ENCODE results near the gene AFF3.

AFF3 gene

DNA sequence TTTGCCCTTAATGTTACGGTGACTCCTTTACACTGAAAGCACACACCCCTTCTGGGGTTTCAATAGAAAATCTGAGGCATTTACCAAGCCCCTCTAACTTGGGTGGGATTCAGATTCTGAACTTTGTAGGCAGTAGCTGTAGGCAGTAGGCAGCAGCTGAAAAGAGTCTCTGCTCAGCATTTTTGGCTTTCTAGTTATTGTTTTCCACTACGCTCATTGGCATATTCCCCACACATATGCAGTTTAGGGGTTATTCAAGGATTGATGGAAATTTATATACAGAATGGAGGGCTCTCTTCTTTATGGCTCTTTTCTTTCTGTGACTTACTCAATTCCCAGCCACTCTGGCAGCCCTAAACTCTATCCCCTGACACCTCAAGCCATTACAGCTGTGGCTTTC, 419.9 kb downstream of the AFF3 start:
- Histone ChIP-seq H3K27ac (no peak overlapping the region), H3K36me3 (no peaks in the 10 kb centered on the region), H3K9me3 (no peaks in the 10 kb centered on the region), H3K27me3 (no peaks in the 10 kb centered on the region), H3K4me1 (ENCODE audit: control insufficient read depth in 1 of 2, insufficient read depth in 1 of 2, low read depth in 1 of 2, low read length in 1 of 2) (no peaks in the 10 kb centered on the region), H3K4me3 (ENCODE audit: low read depth in 1 of 2, low read length in 1 of 2) (no peak overlapping the region)
- TF ChIP-seq, protein P1, sequence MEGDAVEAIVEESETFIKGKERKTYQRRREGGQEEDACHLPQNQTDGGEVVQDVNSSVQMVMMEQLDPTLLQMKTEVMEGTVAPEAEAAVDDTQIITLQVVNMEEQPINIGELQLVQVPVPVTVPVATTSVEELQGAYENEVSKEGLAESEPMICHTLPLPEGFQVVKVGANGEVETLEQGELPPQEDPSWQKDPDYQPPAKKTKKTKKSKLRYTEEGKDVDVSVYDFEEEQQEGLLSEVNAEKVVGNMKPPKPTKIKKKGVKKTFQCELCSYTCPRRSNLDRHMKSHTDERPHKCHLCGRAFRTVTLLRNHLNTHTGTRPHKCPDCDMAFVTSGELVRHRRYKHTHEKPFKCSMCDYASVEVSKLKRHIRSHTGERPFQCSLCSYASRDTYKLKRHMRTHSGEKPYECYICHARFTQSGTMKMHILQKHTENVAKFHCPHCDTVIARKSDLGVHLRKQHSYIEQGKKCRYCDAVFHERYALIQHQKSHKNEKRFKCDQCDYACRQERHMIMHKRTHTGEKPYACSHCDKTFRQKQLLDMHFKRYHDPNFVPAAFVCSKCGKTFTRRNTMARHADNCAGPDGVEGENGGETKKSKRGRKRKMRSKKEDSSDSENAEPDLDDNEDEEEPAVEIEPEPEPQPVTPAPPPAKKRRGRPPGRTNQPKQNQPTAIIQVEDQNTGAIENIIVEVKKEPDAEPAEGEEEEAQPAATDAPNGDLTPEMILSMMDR (IDR thresholded peaks at IDR 0.05) = no peak

DNA sequence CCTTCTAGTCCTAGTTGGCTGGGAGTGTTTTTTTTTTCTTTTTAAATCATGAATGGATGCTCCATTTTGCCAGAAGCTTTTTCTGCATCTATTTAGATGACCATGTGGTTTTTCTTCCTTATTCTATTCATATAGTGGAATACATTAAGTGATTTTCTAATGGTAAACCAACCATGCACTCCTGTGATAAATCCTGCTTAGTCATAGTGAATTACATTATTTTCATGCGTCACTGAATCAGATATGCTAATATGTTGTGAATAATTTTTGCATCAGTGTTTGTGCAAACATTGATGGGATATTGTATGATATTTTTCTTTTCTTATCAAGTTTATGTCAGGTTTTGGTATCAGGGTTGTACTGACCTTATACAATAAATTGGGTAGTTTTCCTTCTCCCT, 423.3 kb downstream of the AFF3 start:
- no peaks in the 10 kb centered on the region for H3K4me1 ChIP-seq (ENCODE audit: control insufficient read depth in 1 of 2, insufficient read depth in 1 of 2, low read depth in 1 of 2, low read length in 1 of 2)
- no peaks in the 10 kb centered on the region for H3K27me3 ChIP-seq
- no peak overlapping the region for H3K4me3 ChIP-seq (ENCODE audit: low read depth in 1 of 2, low read length in 1 of 2)
- no peak overlapping the region for H3K27ac ChIP-seq
- no peaks in the 10 kb centered on the region for H3K36me3 ChIP-seq
- TF ChIP-seq, protein P1 (IDR thresholded peaks at IDR 0.05) = no peak
- H3K9me3 ChIP-seq = no peaks in the 10 kb centered on the region

DNA sequence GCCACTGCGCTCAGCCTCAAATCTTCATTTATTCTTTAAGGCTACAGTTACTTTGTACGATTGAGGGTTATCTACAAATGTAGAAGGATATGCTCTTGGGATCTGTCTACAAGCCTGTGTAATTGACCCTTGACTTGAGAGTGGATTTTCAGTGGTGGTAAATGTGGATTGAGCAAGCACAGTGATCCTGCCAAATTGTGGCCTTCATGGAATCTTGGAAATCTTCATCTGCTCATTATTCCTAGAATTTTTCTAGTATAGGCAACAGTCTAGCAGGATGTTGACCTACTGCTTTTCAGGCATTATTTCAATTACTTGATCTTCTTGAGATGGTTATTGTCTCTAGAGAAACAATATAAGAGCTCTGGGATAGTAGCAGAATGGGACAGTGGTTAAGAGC, 426.4 kb downstream of the AFF3 start:
- Histone ChIP-seq H3K27ac (no peak overlapping the region), H3K9me3 (no peaks in the 10 kb centered on the region), H3K36me3 (no peaks in the 10 kb centered on the region), H3K4me1 (ENCODE audit: control insufficient read depth in 1 of 2, insufficient read depth in 1 of 2, low read depth in 1 of 2, low read length in 1 of 2) (no peaks in the 10 kb centered on the region), H3K27me3 (no peaks in the 10 kb centered on the region), H3K4me3 (ENCODE audit: low read depth in 1 of 2, low read length in 1 of 2) (no peak overlapping the region)
- TF ChIP-seq, protein P1 (IDR thresholded peaks at IDR 0.05) = no peak

DNA sequence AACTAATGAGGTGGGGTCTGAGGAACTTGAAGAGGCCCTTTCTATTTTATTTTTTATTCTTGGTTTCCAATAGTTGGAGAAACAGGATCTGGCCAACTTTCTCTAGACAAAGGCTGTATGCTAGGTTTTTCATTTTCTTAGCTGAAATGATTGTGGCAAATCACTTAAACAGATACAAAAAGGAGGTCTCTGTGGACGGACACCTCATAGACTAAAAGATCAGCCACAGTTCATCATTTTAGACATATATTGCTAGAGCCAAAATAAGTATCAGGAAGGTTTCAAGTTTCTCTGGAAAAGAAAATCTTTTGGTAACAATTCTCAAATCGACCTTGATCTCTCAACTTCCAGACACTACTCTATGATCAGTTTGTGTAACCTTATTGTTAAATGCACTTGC, 428.0 kb downstream of the AFF3 start:
- H3K36me3 ChIP-seq = no peaks in the 10 kb centered on the region
- no peak overlapping the region for H3K4me3 ChIP-seq (ENCODE audit: low read depth in 1 of 2, low read length in 1 of 2)
- no peaks in the 10 kb centered on the region for H3K4me1 ChIP-seq (ENCODE audit: control insufficient read depth in 1 of 2, insufficient read depth in 1 of 2, low read depth in 1 of 2, low read length in 1 of 2)
- TF ChIP-seq, protein P1 (IDR thresholded peaks at IDR 0.05) = no peak
- no peaks in the 10 kb centered on the region for H3K9me3 ChIP-seq
- H3K27me3 ChIP-seq = no peaks in the 10 kb centered on the region
- H3K27ac ChIP-seq = no peak overlapping the region

DNA sequence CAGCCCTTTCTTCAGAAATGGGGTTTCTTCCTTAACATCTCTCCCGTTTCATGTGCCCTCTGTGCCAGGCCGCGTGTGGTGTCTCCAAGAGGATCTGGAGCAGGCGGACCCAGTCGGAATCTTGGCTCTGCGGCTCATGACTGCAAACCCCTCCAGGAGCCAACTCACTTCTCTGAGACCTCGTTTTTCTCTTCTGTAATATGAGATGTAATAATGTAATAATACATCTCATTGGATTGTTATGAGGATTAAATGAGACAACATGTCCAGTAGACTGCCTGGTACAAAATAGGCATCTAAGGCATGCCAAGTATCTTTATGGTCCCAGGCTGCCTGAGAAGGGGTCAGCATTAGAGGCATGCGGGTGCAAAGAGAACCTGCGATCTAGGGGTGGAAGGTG, 431.2 kb downstream of the AFF3 start:
- H3K27ac ChIP-seq = no peak overlapping the region
- TF ChIP-seq, protein P1 (IDR thresholded peaks at IDR 0.05) = no peak
- no peaks in the 10 kb centered on the region for H3K9me3 ChIP-seq
- no peak overlapping the region for H3K4me3 ChIP-seq (ENCODE audit: low read depth in 1 of 2, low read length in 1 of 2)
- no peaks in the 10 kb centered on the region for H3K27me3 ChIP-seq
- H3K4me1 ChIP-seq (ENCODE audit: control insufficient read depth in 1 of 2, insufficient read depth in 1 of 2, low read depth in 1 of 2, low read length in 1 of 2) = no peaks in the 10 kb centered on the region
- H3K36me3 ChIP-seq = no peaks in the 10 kb centered on the region

DNA sequence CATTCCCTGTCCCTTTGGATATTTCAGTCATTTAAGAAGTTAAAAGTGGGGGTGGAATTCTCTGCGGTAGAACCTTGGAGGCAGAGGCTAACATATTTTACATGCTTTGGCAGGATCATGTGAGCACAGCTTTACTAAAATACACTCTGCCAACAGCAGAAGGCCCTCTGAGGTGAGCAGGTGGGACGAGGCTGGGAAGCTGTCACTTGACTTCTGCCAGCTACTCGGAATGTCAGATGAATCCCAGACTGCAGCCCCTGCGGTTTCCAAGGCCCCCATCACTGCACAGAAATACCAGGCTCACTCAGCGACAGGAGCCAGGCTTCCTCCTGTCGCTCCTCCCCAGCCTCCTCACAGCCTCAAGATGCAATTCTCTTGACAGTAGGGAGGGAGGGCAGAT, 431.7 kb downstream of the AFF3 start:
- TF ChIP-seq, protein P1 (IDR thresholded peaks at IDR 0.05) = no peak
- no peaks in the 10 kb centered on the region for H3K4me1 ChIP-seq (ENCODE audit: control insufficient read depth in 1 of 2, insufficient read depth in 1 of 2, low read depth in 1 of 2, low read length in 1 of 2)
- no peak overlapping the region for H3K4me3 ChIP-seq (ENCODE audit: low read depth in 1 of 2, low read length in 1 of 2)
- H3K36me3 ChIP-seq = no peaks in the 10 kb centered on the region
- no peaks in the 10 kb centered on the region for H3K27me3 ChIP-seq
- no peak overlapping the region for H3K27ac ChIP-seq
- no peaks in the 10 kb centered on the region for H3K9me3 ChIP-seq
